Activated CD8-positive, alpha-beta T cell treated with anti-CD3 and anti-CD28 coated beads for 36 hours (primary cell): Measurements from ENCODE around the gene OR6P1. TPM values are rescaled to one million over a fixed set of nuclear protein-coding genes. Genes with fewer than 3 reads are reported as not detected.

Experiments
- ATAC-seq: fragments of 200-7000 bp; cut with Tn5 transposase; one replicate; pipeline ENCODE4 v1.10.0; 2021; ENCODE audit warnings: mild to moderate bottlenecking, moderate library complexity
- CTCF ChIA-PET: fragments of 350-600 bp; sonication (Branson Sonifier 250); formaldehyde crosslinking; loops from one replicate; lab custom pipeline; 2021; ENCODE audit warnings: antibody characterized with exemption; lab: Charles Lee
- POLR2A ChIA-PET: fragments of 350-600 bp; sonication (Branson Sonifier 250); formaldehyde crosslinking; loops from one replicate; lab custom pipeline; 2021; ENCODE audit warnings: antibody characterized with exemption; lab: Charles Lee
- DNase-seq: peaks from one replicate; pipeline ENCODE4 v3.0.0-alpha.2; 2020
- H3K27ac Mint-ChIP-seq: one replicate; pipeline ENCODE4 v1.8.0; 2021; ENCODE audit warnings: mild to moderate bottlenecking, mixed read lengths
- H3K27me3 Mint-ChIP-seq: one replicate; pipeline ENCODE4 v1.8.0; 2021; ENCODE audit warnings: mixed read lengths
- H3K36me3 Mint-ChIP-seq: one replicate; pipeline ENCODE4 v1.8.0; 2021; ENCODE audit warnings: low read depth, mixed read lengths
- H3K4me1 Mint-ChIP-seq: one replicate; pipeline ENCODE4 v1.8.0; 2021; ENCODE audit warnings: low read depth, mixed read lengths
- H3K4me3 Mint-ChIP-seq: one replicate; pipeline ENCODE4 v1.8.0; 2021; ENCODE audit warnings: mild to moderate bottlenecking, moderate library complexity, mixed read lengths
- H3K9me3 Mint-ChIP-seq: one replicate; pipeline ENCODE4 v1.8.0; 2021; ENCODE audit warnings: mixed read lengths
- intact Hi-C: fragments of 100-400 bp; cut with micrococcal nuclease; formaldehyde crosslinking; loops from one replicate; pipeline ENCODE4 v1.10.0; 2022
- total RNA-seq, 2 experiments: library from RNA; stranded (reverse); gene quantifications; one replicate each; pipeline ENCODE4 v1.2.3, GENCODE V29; 2021
- TF ChIP-seq, protein P1 (sequence below): fragments of 200-600 bp; IDR thresholded peaks from one replicate; pipeline ENCODE4 v1.8.0; 2022; ENCODE audit warnings: antibody characterized with exemption, mild to moderate bottlenecking

The OR6P1 gene, protein sequence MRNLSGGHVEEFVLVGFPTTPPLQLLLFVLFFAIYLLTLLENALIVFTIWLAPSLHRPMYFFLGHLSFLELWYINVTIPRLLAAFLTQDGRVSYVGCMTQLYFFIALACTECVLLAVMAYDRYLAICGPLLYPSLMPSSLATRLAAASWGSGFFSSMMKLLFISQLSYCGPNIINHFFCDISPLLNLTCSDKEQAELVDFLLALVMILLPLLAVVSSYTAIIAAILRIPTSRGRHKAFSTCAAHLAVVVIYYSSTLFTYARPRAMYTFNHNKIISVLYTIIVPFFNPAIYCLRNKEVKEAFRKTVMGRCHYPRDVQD
- not detected for total RNA-seq

DNA sequence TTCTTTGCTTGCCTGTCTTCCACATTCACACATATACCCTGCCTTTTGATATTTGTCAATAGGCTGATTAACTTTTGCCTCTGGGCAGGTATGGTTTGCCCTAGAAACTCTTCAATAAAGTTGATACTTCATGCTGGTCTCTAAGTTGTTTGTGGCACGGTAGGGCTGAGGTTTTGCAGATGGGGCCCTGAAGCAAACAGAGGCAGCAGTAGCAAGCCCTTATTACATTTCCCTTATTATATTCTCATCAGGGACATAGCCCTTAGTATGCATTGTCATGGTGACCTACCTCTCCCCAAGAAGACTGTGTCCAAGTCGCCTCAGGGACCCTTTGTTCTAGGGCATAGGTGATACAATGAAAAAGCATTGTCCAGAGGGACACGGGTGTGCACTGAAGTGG, at the start of gene OR6P1:
Gene OR6P1, minus strand, starts transcription at position 101 of the 400 bp plus-strand sequence. CDS start 6,976 bp downstream, outside the sequence.
- Mint-ChIP-seq H3K4me3 (no peak within 1 kb of the TSS), H3K27ac (no peak within 1 kb of the TSS), H3K27me3 (peaks cover 10% of the 10 kb centered on the region), H3K36me3 (no peaks in the 10 kb centered on the region), H3K9me3 (no peaks in the 10 kb centered on the region), H3K4me1 (no peaks in the 10 kb centered on the region)
- DNase-seq (no peak), ATAC-seq (no peak)
- TF ChIP-seq, protein P1, sequence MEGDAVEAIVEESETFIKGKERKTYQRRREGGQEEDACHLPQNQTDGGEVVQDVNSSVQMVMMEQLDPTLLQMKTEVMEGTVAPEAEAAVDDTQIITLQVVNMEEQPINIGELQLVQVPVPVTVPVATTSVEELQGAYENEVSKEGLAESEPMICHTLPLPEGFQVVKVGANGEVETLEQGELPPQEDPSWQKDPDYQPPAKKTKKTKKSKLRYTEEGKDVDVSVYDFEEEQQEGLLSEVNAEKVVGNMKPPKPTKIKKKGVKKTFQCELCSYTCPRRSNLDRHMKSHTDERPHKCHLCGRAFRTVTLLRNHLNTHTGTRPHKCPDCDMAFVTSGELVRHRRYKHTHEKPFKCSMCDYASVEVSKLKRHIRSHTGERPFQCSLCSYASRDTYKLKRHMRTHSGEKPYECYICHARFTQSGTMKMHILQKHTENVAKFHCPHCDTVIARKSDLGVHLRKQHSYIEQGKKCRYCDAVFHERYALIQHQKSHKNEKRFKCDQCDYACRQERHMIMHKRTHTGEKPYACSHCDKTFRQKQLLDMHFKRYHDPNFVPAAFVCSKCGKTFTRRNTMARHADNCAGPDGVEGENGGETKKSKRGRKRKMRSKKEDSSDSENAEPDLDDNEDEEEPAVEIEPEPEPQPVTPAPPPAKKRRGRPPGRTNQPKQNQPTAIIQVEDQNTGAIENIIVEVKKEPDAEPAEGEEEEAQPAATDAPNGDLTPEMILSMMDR = no peak
- ChIA-PET CTCF (no interaction called here), POLR2A (no interaction called here)
- intact Hi-C loops = no loop called here

DNA sequence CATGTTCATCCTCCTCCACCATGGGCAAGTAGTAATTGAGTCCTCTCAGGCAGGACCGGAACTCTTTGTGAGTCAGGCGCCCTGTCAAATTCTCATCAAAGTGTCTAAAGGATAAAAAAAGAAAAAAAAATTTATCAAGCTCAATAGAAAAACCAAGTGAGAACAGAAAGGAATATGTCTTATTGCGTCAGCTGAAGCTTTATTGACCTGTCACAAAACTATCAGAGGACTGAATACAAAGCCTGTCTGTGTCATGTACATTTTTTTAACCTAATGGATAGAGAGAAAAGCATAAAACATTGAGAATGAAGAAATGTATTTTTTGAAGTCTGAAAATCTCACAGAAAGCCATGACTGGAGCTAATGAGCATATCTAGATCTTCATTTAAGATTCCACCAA, 43.4 kb upstream of the OR6P1 start:
- no peak for ATAC-seq
- CTCF ChIA-PET = no interaction called here

DNA sequence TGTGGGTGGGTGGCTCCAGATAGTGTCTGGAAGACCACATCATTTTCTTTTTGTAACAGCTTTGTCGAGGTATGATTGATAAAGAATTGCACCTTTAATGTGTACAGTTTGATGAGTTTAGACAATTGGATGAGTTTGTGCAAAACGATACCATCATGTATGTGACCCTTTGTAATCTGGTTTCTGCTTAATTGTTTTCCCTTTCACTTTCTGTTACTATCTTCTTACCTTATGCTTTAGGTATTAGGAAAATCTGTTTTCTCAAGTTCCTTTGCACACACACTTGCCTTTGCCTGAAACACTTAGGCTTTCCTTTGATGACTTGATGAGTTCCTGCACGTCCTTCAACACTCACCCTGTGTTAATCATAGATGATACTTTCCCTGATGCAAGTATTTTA, 41.5 kb upstream of the OR6P1 start:
- no peak overlapping the region for H3K4me3 Mint-ChIP-seq
- ATAC-seq (no peak), DNase-seq (no peak)
- no peak overlapping the region for H3K27ac Mint-ChIP-seq
- TF ChIP-seq, protein P1 = no peak
- H3K36me3 Mint-ChIP-seq = no peaks in the 10 kb centered on the region
- POLR2A ChIA-PET = no interaction called here
- H3K9me3 Mint-ChIP-seq = no peaks in the 10 kb centered on the region
- H3K27me3 Mint-ChIP-seq = peaks cover 1% of the 10 kb centered on the region
- peaks cover 4% of the 10 kb centered on the region for H3K4me1 Mint-ChIP-seq
- CTCF ChIA-PET = no interaction called here
- intact Hi-C loops = no loop called here

More for the DNA sequence above, 43.4 kb upstream of the OR6P1 start:
- DNase-seq = no peak
- intact Hi-C loops = no loop called here
- TF ChIP-seq, protein P1 = no peak
- Mint-ChIP-seq H3K9me3 (no peaks in the 10 kb centered on the region), H3K27ac (no peak overlapping the region), H3K27me3 (peaks cover 4% of the 10 kb centered on the region), H3K36me3 (no peaks in the 10 kb centered on the region), H3K4me1 (peaks cover 4% of the 10 kb centered on the region), H3K4me3 (no peak overlapping the region)
- POLR2A ChIA-PET = no interaction called here

DNA sequence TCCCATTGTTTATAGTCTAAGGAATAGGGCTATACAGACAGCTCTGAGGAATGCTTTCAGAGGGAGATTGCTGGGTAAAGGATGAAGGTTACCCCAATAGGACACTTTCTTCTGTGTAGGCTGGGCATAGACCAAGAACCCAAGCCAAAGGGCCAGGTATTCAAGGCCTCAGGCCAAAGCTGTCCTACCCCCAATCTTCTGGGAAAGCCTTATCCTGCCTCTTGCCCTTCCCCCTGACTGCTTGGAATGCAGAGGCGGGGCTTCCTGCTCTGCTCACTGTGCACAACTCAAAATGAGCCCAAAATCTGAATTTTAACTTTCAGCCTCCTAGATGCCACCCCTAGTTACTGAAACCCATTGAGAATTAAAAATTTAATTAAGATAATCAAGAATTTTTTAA, 36.9 kb upstream of the OR6P1 start:
- intact Hi-C loops = no loop called here
- H3K9me3 Mint-ChIP-seq = no peaks in the 10 kb centered on the region
- H3K36me3 Mint-ChIP-seq = no peaks in the 10 kb centered on the region
- ChIA-PET CTCF (interaction anchor here (1.0 kb wide), 1 partner anchor 20 kb away, joined by 3 read pairs; no protein-coding TSS in a partner anchor), POLR2A (no interaction called here)
- no peak overlapping the region for H3K4me3 Mint-ChIP-seq
- no peak overlapping the region for H3K27ac Mint-ChIP-seq
- no peaks in the 10 kb centered on the region for H3K27me3 Mint-ChIP-seq
- peaks cover 4% of the 10 kb centered on the region for H3K4me1 Mint-ChIP-seq
- ATAC-seq = no peak
- DNase-seq = no peak
- TF ChIP-seq, protein P1 = no peak

DNA sequence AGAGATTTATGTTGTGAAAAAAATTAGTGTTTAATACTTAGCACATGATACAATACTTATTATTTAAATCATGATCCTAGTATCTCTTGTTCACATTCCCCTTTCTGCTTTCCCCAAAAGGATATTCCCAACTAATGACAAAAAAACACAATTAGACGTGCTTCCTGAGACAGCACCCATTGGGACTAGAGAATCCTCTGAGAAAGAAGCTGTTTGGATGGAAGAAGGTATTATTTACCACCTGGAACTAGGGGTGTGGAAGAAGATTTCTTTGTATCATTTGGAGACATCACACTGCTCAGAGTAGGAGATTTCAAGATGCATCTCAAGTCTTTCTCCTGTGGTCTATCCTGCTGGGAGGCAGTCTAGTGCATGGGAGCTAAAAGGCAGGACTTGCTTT, 34.6 kb upstream of the OR6P1 start, which contains the start of gene OR10Z1:
Gene OR10Z1, plus strand, starts transcription at position 301 of the 400 bp plus-strand sequence. CDS start 1,171 bp downstream, outside the sequence.
- no peaks in the 10 kb centered on the region for H3K4me1 Mint-ChIP-seq
- no peaks in the 10 kb centered on the region for H3K36me3 Mint-ChIP-seq
- H3K4me3 Mint-ChIP-seq = no peak within 1 kb of the TSS
- ATAC-seq (no peak), DNase-seq (no peak)
- CTCF ChIA-PET = no interaction called here
- H3K27me3 Mint-ChIP-seq = no peaks in the 10 kb centered on the region
- TF ChIP-seq, protein P1 = no peak
- no peaks in the 10 kb centered on the region for H3K9me3 Mint-ChIP-seq
- no peak within 1 kb of the TSS for H3K27ac Mint-ChIP-seq
- intact Hi-C loops = no loop called here
- POLR2A ChIA-PET = no interaction called here
